ENCODE data around the gene ZNF580.

The ZNF580 gene

DNA sequence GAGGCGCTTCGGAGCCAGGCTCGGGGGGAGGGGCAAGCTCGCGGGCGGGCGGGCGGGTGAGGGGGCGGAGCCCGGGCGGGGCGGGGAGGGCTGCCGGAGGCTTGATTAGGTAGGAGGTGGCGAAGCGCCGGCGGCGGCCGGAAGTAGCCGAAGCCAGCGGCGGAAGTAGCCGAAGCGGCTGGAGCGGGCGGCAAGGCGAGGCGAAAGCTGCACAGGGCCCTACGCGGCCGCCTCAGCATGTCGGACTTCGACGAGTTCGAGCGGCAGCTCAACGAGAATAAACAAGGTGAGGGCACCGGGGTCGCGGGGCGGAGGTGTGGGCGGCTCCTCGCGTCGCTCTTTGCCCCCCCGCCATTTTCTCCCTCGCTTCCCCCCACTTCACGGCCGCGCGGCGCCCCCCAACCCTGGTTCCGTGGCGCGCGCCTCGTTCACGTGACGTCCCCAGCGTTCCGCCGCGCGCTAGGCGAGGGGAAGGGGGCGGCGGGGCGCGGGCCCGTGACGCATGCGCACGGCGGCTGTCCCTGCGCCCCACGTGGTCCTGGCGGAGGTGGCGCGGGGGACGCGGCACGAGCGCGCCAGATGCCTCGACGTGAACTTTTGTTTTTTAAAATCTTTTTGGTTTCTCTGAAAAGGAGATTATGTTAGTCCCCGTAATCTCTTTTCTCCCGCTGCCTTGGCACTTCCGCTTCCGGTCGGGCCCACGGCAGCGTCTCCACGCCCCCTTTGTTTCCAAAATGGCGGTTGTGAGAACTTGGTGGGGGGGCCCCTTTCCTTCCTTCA lies 14.3 kb downstream of the ZNF580 start, which contains the start of gene U2AF2:
TSS of gene U2AF2 (plus strand) at position 168 of the 780 bp plus-strand sequence. CDS start at position 238, 70 bp downstream.
- peak; percentile 66 for ATAC-seq
- Mint-ChIP-seq H3K27ac (peak within 1 kb of the TSS; percentile 97), H3K36me3 (peaks cover 41% of the 10 kb centered on the region), H3K27me3 (no peaks in the 10 kb centered on the region), H3K9me3 (no peaks in the 10 kb centered on the region), H3K4me3 (peak within 1 kb of the TSS; percentile 85), H3K4me1 (peaks cover 58% of the 10 kb centered on the region)

DNA sequence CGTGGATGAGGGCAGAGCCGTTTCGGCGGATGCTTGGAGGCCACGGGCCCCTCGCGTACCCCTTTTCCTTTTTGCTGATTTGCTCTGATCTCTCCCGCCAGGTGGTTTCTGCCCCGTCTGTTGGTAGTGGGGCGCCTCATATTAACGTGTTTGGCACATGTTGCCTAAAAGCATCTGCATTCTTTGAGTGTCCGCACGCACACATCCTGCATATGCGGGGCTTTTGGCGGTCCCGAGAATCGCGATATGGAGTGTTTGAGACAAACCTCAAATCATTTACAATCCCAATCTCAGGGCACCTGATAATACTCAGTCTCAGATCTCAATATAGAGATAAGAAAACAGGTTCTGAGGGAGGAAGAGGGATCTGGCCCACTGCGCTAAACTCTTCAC lies 14.8 kb downstream of the ZNF580 start:
- Mint-ChIP-seq H3K27ac (peak overlapping the region; percentile 97), H3K27me3 (no peaks in the 10 kb centered on the region)

DNA sequence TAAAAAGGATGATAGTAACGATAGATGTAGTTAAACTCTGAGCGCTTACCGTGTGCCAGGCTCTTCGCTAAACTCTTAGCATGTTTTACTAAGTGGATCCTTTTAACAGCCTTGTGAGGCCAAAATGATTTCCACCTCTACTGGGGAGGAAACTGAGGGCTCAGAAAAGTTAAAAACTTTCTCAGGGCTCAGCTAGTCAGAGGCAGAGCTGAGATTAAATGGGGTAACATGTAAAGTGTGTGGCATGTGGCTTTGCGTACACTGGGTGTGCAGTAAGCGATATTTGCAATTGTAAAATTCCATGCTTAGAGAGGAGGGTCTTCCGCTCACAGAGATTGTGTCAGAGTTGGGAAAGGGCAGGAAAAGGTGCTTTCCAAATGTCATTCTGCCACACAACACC lies 15.8 kb downstream of the ZNF580 start:
- no peak for ATAC-seq

More for the DNA sequence above, 14.8 kb downstream of the ZNF580 start:
- ATAC-seq: no peak
- H3K9me3 Mint-ChIP-seq: no peaks in the 10 kb centered on the region
- H3K4me3 Mint-ChIP-seq: peak overlapping the region; percentile 85
- H3K36me3 Mint-ChIP-seq: peaks cover 41% of the 10 kb centered on the region
- H3K4me1 Mint-ChIP-seq: peaks cover 58% of the 10 kb centered on the region

DNA sequence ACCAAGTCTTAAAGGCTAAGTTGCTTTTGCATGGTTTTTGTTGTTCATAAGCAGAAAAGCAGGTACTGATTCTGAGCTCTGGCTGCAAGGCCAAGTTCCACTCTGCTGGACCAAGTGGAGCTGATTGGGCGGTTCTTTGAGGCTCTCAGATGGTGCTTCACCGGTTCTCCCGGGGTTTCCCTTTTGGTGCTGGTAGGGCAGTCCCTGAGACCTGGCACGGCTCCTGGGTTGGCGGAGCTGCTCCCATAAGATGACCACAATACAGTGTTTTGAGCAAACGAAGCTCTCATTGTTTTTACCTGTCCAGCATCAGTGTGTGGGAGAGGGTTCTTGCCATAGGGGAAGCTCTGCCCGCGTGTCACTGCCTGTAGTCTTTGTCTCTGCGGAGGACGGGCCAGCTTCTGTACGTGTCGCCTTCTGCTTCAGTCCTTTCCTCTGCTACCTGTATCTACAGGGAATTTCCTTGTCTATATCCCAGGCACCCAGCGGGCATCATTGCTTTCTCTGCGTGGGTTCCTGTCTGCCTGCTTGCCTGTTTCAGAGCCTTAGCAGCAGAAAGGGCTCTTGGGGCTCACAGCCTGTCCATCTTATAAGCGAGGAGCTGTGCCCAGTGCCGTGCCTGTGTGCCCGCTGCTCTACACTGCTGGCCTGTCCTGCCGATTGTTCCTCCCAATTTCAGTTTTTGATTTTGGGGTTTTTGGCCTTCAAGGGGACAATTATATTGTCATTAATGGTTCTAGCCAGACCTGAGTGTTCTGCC lies 16.4 kb downstream of the ZNF580 start:
- Mint-ChIP-seq H3K27ac (peak overlapping the region; percentile 97), H3K4me3 (peak overlapping the region; percentile 85), H3K4me1 (peaks cover 56% of the 10 kb centered on the region), H3K27me3 (no peaks in the 10 kb centered on the region), H3K9me3 (no peaks in the 10 kb centered on the region), H3K36me3 (peaks cover 41% of the 10 kb centered on the region)
- no peak for ATAC-seq

More for the DNA sequence above, 15.8 kb downstream of the ZNF580 start:
- Mint-ChIP-seq H3K4me3 (peak overlapping the region; percentile 85), H3K4me1 (peaks cover 54% of the 10 kb centered on the region), H3K36me3 (peaks cover 41% of the 10 kb centered on the region), H3K27ac (peak overlapping the region; percentile 97), H3K27me3 (no peaks in the 10 kb centered on the region), H3K9me3 (no peaks in the 10 kb centered on the region)

DNA sequence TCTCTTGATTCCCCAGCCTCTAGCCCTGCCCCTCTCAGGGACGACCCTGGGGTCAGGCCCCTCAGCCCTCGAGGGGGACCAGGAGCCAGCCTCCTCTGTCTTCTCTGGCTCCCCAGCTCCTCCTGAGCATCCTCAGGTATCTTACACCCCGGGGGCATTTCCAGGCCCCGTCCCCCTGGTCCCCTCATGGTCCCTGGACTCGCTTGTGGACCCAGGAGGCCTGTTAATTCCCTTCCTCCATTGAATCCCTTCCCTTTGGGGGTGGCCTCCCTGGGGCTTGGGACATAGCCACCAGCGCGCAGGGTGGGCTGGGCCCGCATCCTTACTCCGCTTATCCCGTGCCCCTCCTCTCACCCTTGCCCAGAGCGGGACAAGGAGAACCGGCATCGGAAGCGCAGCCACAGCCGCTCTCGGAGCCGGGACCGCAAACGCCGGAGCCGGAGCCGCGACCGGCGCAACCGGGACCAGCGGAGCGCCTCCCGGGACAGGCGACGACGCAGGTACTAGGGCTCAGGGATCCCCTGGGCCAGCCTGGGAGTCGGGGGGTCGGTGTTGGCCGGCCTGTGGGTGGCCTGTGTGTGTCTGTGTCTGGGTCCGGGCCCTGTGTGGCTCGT lies 18.2 kb downstream of the ZNF580 start:
- no peak for ATAC-seq
- H3K27me3 Mint-ChIP-seq: no peaks in the 10 kb centered on the region
- H3K9me3 Mint-ChIP-seq: no peaks in the 10 kb centered on the region
- H3K36me3 Mint-ChIP-seq: peaks cover 55% of the 10 kb centered on the region
- peak overlapping the region; percentile 66 for H3K4me3 Mint-ChIP-seq
- peaks cover 72% of the 10 kb centered on the region for H3K4me1 Mint-ChIP-seq
- H3K27ac Mint-ChIP-seq: peak overlapping the region; percentile 88

DNA sequence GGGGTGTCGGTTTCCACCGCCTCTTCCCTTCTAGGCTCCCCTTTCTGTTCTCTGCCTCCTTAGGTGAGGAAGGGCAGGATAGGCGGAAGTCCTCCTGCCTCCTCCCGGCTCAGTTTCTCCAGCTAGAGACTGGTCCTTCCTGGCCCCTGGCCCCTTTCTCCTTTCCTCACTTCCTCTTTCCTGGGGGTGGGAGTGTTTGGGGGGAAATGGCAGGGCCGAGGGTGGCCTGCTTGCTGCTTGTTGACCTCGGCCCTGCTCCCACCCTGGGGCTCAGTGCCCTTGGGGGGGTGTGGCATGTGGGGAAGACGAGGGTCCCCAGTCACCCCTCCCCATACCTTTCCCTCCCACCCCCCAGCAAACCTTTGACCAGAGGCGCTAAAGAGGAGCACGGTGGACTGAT lies 19.0 kb downstream of the ZNF580 start:
- Mint-ChIP-seq H3K4me1 (peaks cover 76% of the 10 kb centered on the region), H3K36me3 (peaks cover 62% of the 10 kb centered on the region), H3K27ac (peak overlapping the region; percentile 88), H3K27me3 (no peaks in the 10 kb centered on the region), H3K9me3 (no peaks in the 10 kb centered on the region), H3K4me3 (peak overlapping the region; percentile 66)
- ATAC-seq: no peak

DNA sequence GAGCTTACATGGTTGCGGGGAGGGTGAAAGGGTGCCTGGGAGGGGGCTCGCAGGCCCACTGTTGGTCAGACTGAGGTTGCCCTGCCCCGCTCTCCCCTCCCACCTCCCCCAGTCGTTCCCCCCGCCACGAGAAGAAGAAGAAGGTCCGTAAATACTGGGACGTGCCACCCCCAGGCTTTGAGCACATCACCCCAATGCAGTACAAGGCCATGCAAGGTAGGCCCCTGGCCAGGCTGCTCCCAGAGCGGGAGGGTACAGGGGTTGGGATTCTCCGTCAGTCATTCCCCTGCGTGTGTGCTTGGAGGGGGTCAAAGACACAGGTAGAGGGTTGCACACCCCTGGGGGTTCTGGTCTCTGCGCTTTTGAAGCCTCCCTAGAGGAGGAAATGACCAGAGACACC lies 19.6 kb downstream of the ZNF580 start:
- ATAC-seq: no peak
- peaks cover 76% of the 10 kb centered on the region for H3K4me1 Mint-ChIP-seq
- no peak overlapping the region for H3K4me3 Mint-ChIP-seq
- peaks cover 61% of the 10 kb centered on the region for H3K36me3 Mint-ChIP-seq
- no peaks in the 10 kb centered on the region for H3K27me3 Mint-ChIP-seq
- no peaks in the 10 kb centered on the region for H3K9me3 Mint-ChIP-seq
- peak overlapping the region; percentile 88 for H3K27ac Mint-ChIP-seq

DNA sequence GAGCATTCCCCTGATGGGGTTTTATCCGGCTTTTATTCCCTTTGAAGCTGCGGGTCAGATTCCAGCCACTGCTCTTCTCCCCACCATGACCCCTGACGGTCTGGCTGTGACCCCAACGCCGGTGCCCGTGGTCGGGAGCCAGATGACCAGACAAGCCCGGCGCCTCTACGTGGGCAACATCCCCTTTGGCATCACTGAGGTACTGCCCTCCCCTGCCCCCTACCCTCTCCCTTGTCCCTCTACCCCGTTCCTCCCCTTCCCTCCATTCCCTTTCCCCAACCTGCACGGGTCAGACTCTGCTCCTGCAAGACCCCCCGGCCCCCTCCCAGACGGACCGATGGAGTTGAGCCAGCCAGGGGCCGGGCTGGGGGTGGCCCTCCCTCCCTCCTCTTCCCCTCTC lies 20.2 kb downstream of the ZNF580 start:
- Mint-ChIP-seq H3K27ac (no peak overlapping the region), H3K9me3 (no peaks in the 10 kb centered on the region), H3K27me3 (no peaks in the 10 kb centered on the region), H3K4me1 (peaks cover 71% of the 10 kb centered on the region), H3K36me3 (peaks cover 59% of the 10 kb centered on the region), H3K4me3 (no peak overlapping the region)
- ATAC-seq: no peak

DNA sequence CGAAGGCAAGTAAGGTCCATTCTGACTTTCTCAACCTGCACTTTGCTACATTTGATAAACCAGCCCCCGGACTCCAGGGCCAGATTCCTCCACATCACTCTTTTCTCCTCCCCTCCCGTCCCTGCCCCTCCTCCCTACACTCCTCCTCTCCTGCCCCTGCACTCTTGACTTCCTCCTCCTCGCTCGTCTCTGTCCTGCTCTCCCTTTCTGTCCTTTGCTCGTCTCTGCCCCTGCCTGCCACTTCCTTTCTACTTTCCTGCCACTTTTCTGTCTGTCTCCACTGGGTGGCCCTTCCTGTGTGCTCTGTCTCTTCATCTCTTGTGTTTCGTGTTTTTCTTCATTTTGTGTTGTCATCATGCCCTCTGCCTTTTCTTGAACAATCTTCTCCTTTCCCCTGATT lies 21.0 kb downstream of the ZNF580 start:
- no peak overlapping the region for H3K4me3 Mint-ChIP-seq
- no peaks in the 10 kb centered on the region for H3K27me3 Mint-ChIP-seq
- peaks cover 60% of the 10 kb centered on the region for H3K36me3 Mint-ChIP-seq
- no peak for ATAC-seq
- H3K9me3 Mint-ChIP-seq: no peaks in the 10 kb centered on the region
- peaks cover 67% of the 10 kb centered on the region for H3K4me1 Mint-ChIP-seq
- peak overlapping the region; percentile 26 for H3K27ac Mint-ChIP-seq

DNA sequence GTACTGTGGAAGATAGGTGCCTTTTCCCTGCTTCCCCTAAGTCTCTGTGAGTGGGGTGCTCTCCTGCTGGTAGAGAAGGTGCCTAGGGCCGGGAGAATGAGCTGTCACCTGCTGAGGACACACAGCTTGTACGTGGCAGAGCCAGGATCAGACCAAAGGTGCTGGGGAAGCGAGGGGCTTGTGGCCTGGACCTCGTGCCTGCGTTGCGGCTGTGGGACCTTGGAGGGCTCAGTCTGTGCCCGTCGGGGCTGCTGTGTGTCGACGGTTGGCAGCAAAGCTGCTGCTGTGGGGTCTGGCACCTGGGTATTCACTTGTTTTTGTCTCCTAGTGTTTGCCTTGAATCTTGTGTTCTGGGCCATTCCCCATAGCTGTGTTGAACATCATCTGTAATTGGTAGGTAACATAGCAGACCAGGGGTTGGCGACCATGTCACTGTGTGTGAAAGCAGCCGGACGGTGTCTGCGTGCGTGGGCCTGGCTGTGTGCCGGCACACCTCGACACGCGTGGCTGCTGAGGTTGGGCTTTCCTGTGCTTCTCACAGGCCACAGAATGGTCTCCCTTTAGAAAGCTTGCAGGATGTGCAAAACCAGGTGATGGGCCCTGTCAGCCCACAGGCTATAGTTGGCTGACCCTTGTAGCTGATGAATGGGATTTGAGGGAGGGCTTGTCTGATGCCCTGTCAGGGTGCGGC lies 23.2 kb downstream of the ZNF580 start:
- ATAC-seq: no peak
- no peak overlapping the region for H3K27ac Mint-ChIP-seq
- H3K9me3 Mint-ChIP-seq: no peaks in the 10 kb centered on the region
- no peaks in the 10 kb centered on the region for H3K27me3 Mint-ChIP-seq
- H3K4me1 Mint-ChIP-seq: peaks cover 47% of the 10 kb centered on the region
- peaks cover 60% of the 10 kb centered on the region for H3K36me3 Mint-ChIP-seq
- no peak overlapping the region for H3K4me3 Mint-ChIP-seq

DNA sequence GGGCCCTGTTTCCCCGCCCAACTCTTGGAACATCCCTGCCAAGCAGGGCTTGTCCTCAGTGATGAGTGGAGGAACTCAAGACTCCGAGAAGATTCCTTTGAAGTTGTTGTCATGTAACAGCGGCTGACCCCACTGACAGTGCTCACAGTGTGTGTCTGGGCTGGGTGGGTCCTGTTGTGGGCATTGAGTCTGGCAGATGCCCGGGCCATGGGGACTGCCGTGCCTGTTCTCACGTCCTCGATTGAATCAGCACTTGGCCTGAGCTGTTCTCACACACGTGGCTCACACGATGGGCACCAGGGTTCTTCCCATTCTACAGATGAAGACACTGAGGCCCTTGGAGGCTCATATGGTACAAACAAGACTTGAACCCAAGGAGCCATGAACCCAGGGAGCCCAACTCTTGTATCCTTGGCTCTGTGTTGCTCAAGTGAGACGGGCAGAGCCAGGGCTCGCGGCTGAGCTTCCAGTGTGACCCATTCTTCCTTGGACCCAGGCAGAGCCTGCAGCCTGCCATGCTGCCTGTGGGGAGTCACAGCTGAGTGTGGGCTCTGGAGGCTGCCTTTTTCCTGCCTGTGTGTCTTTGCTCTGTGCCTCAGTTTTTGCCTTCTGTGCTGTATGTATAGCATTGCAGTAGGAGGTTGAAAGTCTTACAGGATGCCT lies 25.7 kb downstream of the ZNF580 start:
- Mint-ChIP-seq H3K36me3 (peaks cover 62% of the 10 kb centered on the region), H3K4me1 (peaks cover 48% of the 10 kb centered on the region), H3K27ac (no peak overlapping the region), H3K4me3 (no peak overlapping the region), H3K9me3 (no peaks in the 10 kb centered on the region), H3K27me3 (no peaks in the 10 kb centered on the region)
- no peak for ATAC-seq

DNA sequence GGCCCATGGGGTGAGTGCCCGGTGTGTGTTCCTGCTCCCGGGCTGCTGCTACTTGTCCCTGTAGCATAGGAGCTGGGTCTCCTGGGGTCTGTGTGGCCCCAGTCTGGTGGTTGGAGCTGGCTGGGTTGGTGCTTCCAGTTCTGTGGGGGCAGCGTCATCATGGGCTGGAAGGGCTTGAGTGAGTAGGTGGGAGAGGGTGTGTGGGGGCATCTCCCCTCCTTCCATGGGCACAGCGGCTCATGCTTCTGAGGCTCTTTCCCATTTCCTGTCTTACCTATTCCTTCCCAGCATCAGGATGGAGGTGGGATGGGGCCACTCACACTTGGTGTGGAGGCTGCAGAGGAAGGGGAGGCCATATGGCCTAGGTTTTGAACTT lies 26.2 kb downstream of the ZNF580 start:
- Mint-ChIP-seq H3K27ac (no peak overlapping the region), H3K4me1 (peaks cover 47% of the 10 kb centered on the region), H3K27me3 (no peaks in the 10 kb centered on the region), H3K36me3 (peaks cover 60% of the 10 kb centered on the region), H3K9me3 (no peaks in the 10 kb centered on the region), H3K4me3 (no peak overlapping the region)
- no peak for ATAC-seq

DNA sequence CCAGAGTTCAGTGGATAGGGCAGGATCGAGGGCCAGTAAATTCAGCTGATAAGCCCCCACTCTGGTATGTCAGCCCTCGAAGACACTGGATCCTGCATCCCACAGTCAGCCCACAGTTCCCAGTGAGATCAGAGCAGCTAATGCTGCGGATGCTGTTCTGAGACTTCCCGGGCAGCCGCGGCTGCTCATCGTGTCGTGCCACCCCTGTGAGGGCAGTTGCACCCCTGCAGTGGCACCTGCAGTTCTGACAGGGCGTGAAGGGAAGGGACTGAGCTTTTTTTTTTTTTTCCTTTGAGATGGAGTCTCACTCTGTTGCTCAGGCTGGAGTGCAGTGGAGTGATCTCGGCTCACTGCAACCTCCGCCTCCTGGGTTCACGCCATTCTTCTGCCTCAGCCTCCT lies 26.7 kb downstream of the ZNF580 start:
- no peak for ATAC-seq
- peaks cover 47% of the 10 kb centered on the region for H3K4me1 Mint-ChIP-seq
- H3K27ac Mint-ChIP-seq: no peak overlapping the region
- H3K9me3 Mint-ChIP-seq: no peaks in the 10 kb centered on the region
- H3K27me3 Mint-ChIP-seq: no peaks in the 10 kb centered on the region
- H3K4me3 Mint-ChIP-seq: no peak overlapping the region
- H3K36me3 Mint-ChIP-seq: peaks cover 59% of the 10 kb centered on the region

DNA sequence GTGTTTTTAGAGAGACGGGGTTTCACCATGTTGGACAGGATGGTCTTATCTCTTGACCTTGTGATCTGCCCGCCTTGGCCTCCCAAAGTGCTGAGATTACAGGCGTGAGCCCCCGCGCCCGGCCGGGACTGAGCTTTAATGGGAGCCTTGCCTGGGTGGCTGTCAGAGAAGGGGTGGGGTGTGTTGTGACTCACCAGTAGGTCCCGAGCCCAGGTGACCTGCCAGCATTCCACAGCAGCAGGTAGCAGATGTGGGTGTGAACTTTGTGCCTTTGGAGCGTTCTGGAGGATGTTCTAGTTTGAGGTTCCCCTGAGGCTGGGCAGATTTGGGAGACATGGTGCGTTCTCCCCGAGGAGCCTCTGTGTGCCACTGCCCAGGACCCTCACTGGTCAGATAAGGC lies 27.2 kb downstream of the ZNF580 start:
- peaks cover 55% of the 10 kb centered on the region for H3K36me3 Mint-ChIP-seq

More for the DNA sequence above, 27.2 kb downstream of the ZNF580 start:
- Mint-ChIP-seq H3K9me3 (no peaks in the 10 kb centered on the region), H3K4me3 (no peak overlapping the region), H3K4me1 (peaks cover 43% of the 10 kb centered on the region), H3K27ac (no peak overlapping the region), H3K27me3 (no peaks in the 10 kb centered on the region)
- no peak for ATAC-seq

Measured in stimulated activated memory B cell treated with anti-CD40 and anti-IgM and Interleukin-4, amounts not matched to agents 10 μg/mL and 1 μg/mL and 100 μg/mL, for 72 hours (primary cell).